ENCODE data around the gene FMO5.

- no peak for TF ChIP-seq CTCF (IDR thresholded peaks at IDR 0.05)
- no peak for TF ChIP-seq POLR2A (IDR thresholded peaks at IDR 0.05)
- no peak for TF ChIP-seq POLR2AphosphoS5 (IDR thresholded peaks at IDR 0.05)
- TF ChIP-seq EP300 (IDR thresholded peaks at IDR 0.05), result no peak
Observed at GRCh38 chr1:147202576-147202975, 22.6 kb downstream of the FMO5 start.
